HepG2 (cell line): ENCODE results near the gene ARHGAP26. TPM values are rescaled to one million over a fixed set of nuclear protein-coding genes. Genes with fewer than 3 reads are reported as not detected.
A peak's percentile ranks its signal among the peaks of the same experiment; 100 is the strongest.

ENCODE experiments used
- ATAC-seq: fragments of 200-7000 bp; cut with Tn5 transposase; 3 replicates; pipeline ENCODE4 v1.9.1; 2020; ENCODE audit warnings: mild to moderate bottlenecking, moderate library complexity
- BruUV-seq: library from RNA; stranded (reverse); fragments of 400-500 nt; replicated peaks from 2 replicates; lab custom pipeline; 2021; lab: Mats Ljungman, UMichigan
- CTCF ChIA-PET: fragments of 300-600 bp; formaldehyde crosslinking; extraction: SDS; loops from one replicate; lab custom pipeline; 2021; ENCODE audit warnings: low total read pairs, inconsistent platforms, low intra/inter-chr PET ratio; lab: Yijun Ruan, JAX
- POLR2A ChIA-PET: fragments of 350-600 bp; sonication (Branson Sonifier 250); formaldehyde crosslinking; loops from one replicate; lab custom pipeline; 2020; ENCODE audit warnings: antibody characterized with exemption, inconsistent platforms; lab: Yijun Ruan, JAX
- DNase-seq: peaks from one replicate; pipeline ENCODE4 v3.0.0-alpha.2; 2015; ENCODE audit warnings: low spot score
- FAIRE-seq: peaks from 3 replicates; lab custom pipeline; 2011; peaks lifted over from hg19 to GRCh38; lab: Jason Lieb, UNC
- H2AFZ ChIP-seq: one replicate; pipeline ENCODE4 v1.6.1; 2011; ENCODE audit warnings: low read length, inconsistent platforms
- H3K27ac ChIP-seq: fragments of 300-600 bp; 3 replicates; pipeline ENCODE4 v1.8.0; 2011; ENCODE audit warnings: mixed run types, mild to moderate bottlenecking, mixed read lengths, low read length, inconsistent platforms; ENCODE audit not compliant: insufficient read depth; ENCODE audit errors: extremely low read length
- H3K27me3 ChIP-seq, 2 experiments: fragments of 200-600 bp in 1 of 2; 2 replicates in 1 of 2; 3 replicates in 1 of 2; pipeline versions ENCODE4 v1.6.0 to v1.8.0; 2011; ENCODE audit warnings: low read length in 2 of 2, mild to moderate bottlenecking in 2 of 2, moderate library complexity in 2 of 2, inconsistent platforms in 1 of 2; ENCODE audit not compliant: insufficient read depth in 2 of 2, control insufficient read depth in 1 of 2
- H3K36me3 ChIP-seq, 2 experiments: fragments of 200-600 bp in 1 of 2; replicated peaks in 1 of 2; 2 replicates in 1 of 2; 3 replicates in 1 of 2; pipeline versions ENCODE4 v1.5.1 to v1.8.0; 2011; ENCODE audit warnings: low read length in 2 of 2, inconsistent platforms in 1 of 2; ENCODE audit not compliant: insufficient read depth in 2 of 2, control insufficient read depth in 1 of 2
- H3K4me1 ChIP-seq: 2 replicates; pipeline ENCODE4 v1.5.1; 2012; ENCODE audit warnings: low read length, inconsistent platforms; ENCODE audit not compliant: insufficient read depth
- H3K4me2 ChIP-seq: 2 replicates; pipeline ENCODE4 v1.6.0; 2011; ENCODE audit warnings: low read depth, low read length, inconsistent platforms
- H3K4me3 ChIP-seq, 3 experiments: fragments of 200-600 bp in 1 of 3; sonication (generic), shearing (Covaris generic) in 1 of 3; replicated peaks in 1 of 3; 2 replicates each; pipeline ENCODE4 v1.5.1; 2011 to 2016; ENCODE audit warnings: low read length in 3 of 3, inconsistent platforms in 2 of 3, low read depth in 2 of 3, mild to moderate bottlenecking in 2 of 3, control low read depth in 1 of 3, mixed read lengths in 1 of 3; ENCODE audit not compliant: insufficient read depth in 1 of 3
- H3K79me2 ChIP-seq: one replicate; pipeline ENCODE4 v1.6.1; 2011; ENCODE audit warnings: low read length, inconsistent platforms; ENCODE audit not compliant: insufficient read depth
- H3K9ac ChIP-seq: 2 replicates; pipeline ENCODE4 v1.6.0; 2011; ENCODE audit warnings: mild to moderate bottlenecking, low read depth, low read length, inconsistent platforms; ENCODE audit not compliant: insufficient read depth
- H3K9me3 ChIP-seq: 2 replicates; pipeline ENCODE4 v1.5.1; 2012; ENCODE audit warnings: mild to moderate bottlenecking, low read length
- H4K20me1 ChIP-seq: 2 replicates; pipeline ENCODE4 v1.6.0; 2011; ENCODE audit warnings: inconsistent platforms, mild to moderate bottlenecking, low read length, moderate library complexity; ENCODE audit not compliant: insufficient read depth
- BHLHE40 ChIP-seq: IDR thresholded peaks from 2 replicates; pipeline ENCODE4 v1.6.1; 2011; ENCODE audit warnings: low read length, improper control_type of control experiment
- CREBL2 ChIP-seq: sonication (generic); formaldehyde crosslinking; IDR thresholded peaks from 2 replicates; pipeline ENCODE4 v1.8.1; 2023; ENCODE audit warnings: missing genetic modification reagents, mild to moderate bottlenecking, borderline replicate concordance
- DPF2 ChIP-seq: sonication (generic); formaldehyde crosslinking; IDR thresholded peaks from 2 replicates; pipeline ENCODE4 v1.4.0; 2020; ENCODE audit warnings: mild to moderate bottlenecking, low read depth, missing genetic modification reagents, borderline replicate concordance
- HNRNPK ChIP-seq: fragments of 200-400 bp; formaldehyde crosslinking; IDR thresholded peaks from 2 replicates; pipeline ENCODE4 v1.6.1; 2018; ENCODE audit warnings: low read length, low read depth, moderate library complexity, mild to moderate bottlenecking; ENCODE audit not compliant: poor library complexity, severe bottlenecking
- KLF11 ChIP-seq: IDR thresholded peaks from 2 replicates; pipeline ENCODE4 v1.6.1; 2016; ENCODE audit warnings: missing compliant biosample characterization
- MAZ ChIP-seq, 2 experiments: sonication (generic) in 1 of 2; formaldehyde crosslinking in 1 of 2; IDR thresholded peaks; 2 replicates each; pipeline versions ENCODE4 v1.5.0 to v1.6.1; 2012 to 2020; ENCODE audit warnings: low read depth in 2 of 2, mild to moderate bottlenecking in 2 of 2, borderline replicate concordance in 1 of 2, improper control_type of control experiment in 1 of 2, low read length in 1 of 2, missing genetic modification reagents in 1 of 2, moderate library complexity in 1 of 2
- MYNN ChIP-seq: sonication (generic); formaldehyde crosslinking; IDR thresholded peaks from 2 replicates; pipeline ENCODE4 v1.4.0; 2020; ENCODE audit warnings: mild to moderate bottlenecking, low read depth, missing genetic modification reagents
- NFYC ChIP-seq: IDR thresholded peaks from 2 replicates; pipeline ENCODE4 v1.6.1; 2016; ENCODE audit warnings: missing genetic modification reagents, missing compliant biosample characterization
- ONECUT2 ChIP-seq: sonication (generic); formaldehyde crosslinking; IDR thresholded peaks from 2 replicates; pipeline ENCODE4 v1.4.0; 2020; ENCODE audit warnings: missing genetic modification reagents
- PHF8 ChIP-seq: sonication (generic); formaldehyde crosslinking; IDR thresholded peaks from 2 replicates; pipeline ENCODE4 v1.5.0; 2020; ENCODE audit warnings: missing genetic modification reagents
- SALL2 ChIP-seq: sonication (generic); formaldehyde crosslinking; IDR thresholded peaks from 2 replicates; pipeline ENCODE4 v1.8.1; 2023; ENCODE audit warnings: mild to moderate bottlenecking, missing genetic modification reagents, inconsistent platforms
- SOX6 ChIP-seq, 2 experiments: fragments of 450-650 bp in 1 of 2; sonication (generic) in 1 of 2; formaldehyde crosslinking in 1 of 2; IDR thresholded peaks; 2 replicates each; pipeline versions ENCODE4 v1.4.0 to v1.6.1; 2017 to 2020; ENCODE audit warnings: antibody characterized with exemption in 1 of 2, mild to moderate bottlenecking in 1 of 2, missing genetic modification reagents in 1 of 2
- TOPORS ChIP-seq: sonication (generic); formaldehyde crosslinking; IDR thresholded peaks from 2 replicates; pipeline ENCODE4 v1.8.0; 2023; ENCODE audit warnings: mild to moderate bottlenecking, missing genetic modification reagents
- TSC22D2 ChIP-seq: sonication (generic); formaldehyde crosslinking; IDR thresholded peaks from 2 replicates; pipeline ENCODE4 v1.5.1; 2020; ENCODE audit warnings: missing genetic modification reagents, mild to moderate bottlenecking, borderline replicate concordance
- ZNF225 ChIP-seq: sonication (generic); formaldehyde crosslinking; IDR thresholded peaks from 2 replicates; pipeline ENCODE4 v1.4.0; 2020; ENCODE audit warnings: mild to moderate bottlenecking, missing genetic modification reagents
- ZNF331 ChIP-seq: sonication (generic); formaldehyde crosslinking; IDR thresholded peaks from 2 replicates; pipeline ENCODE4 v1.4.0; 2020; ENCODE audit warnings: missing genetic modification reagents
- ZNF44 ChIP-seq: sonication (generic); formaldehyde crosslinking; IDR thresholded peaks from 2 replicates; pipeline ENCODE4 v1.5.1; 2020; ENCODE audit warnings: mild to moderate bottlenecking, missing genetic modification reagents
- ZNF788 ChIP-seq: sonication (generic); formaldehyde crosslinking; IDR thresholded peaks from 2 replicates; pipeline ENCODE4 v1.5.0; 2020; ENCODE audit warnings: mild to moderate bottlenecking, missing genetic modification reagents, borderline replicate concordance
- ZSCAN20 ChIP-seq: sonication (generic); formaldehyde crosslinking; IDR thresholded peaks from 2 replicates; pipeline ENCODE4 v1.4.0; 2020; ENCODE audit warnings: missing genetic modification reagents, mild to moderate bottlenecking, borderline replicate concordance
- ZSCAN31 ChIP-seq: sonication (generic); formaldehyde crosslinking; IDR thresholded peaks from 2 replicates; pipeline ENCODE4 v1.5.0; 2020; ENCODE audit warnings: low read depth, mild to moderate bottlenecking, missing genetic modification reagents
- ZSCAN5A ChIP-seq: sonication (generic); formaldehyde crosslinking; IDR thresholded peaks from 2 replicates; pipeline ENCODE4 v1.8.0; 2022; ENCODE audit warnings: mild to moderate bottlenecking, missing genetic modification reagents, borderline replicate concordance
- WGBS: methylation state at CpG from one replicate; pipeline ENCODE4 v1.1.6; 2017; ENCODE audit warnings: low lambda C conversion rate; 5-methylcytosine and 5-hydroxymethylcytosine counted together
- in situ Hi-C: cut with HindIII; loops from 2 replicates; pipeline ENCODE4 v1.10.0; 2017; ENCODE audit warnings: low pct_unique_long_range_greater_than_20kb; ENCODE audit not compliant: extremely low pct_ligation_motif_present
- intact Hi-C: fragments of 100-400 bp; cut with micrococcal nuclease; formaldehyde crosslinking; loops from one replicate; pipeline ENCODE4 v1.10.0; 2022; ENCODE audit not compliant: unreplicated experiment
- polyA plus RNA-seq, 8 experiments: library from polyadenylated mRNA; depleted of rRNA in 3 of 8; stranded (reverse) in 7 of 8; unstranded in 1 of 8; fragments of >200 nt; fragmentation: Illumina TruSeq in 4 of 8; extraction: Trizol in 4 of 8; gene quantifications; 2 replicates each; pipeline versions ENCODE4 v1.2.1 to v1.2.3, GENCODE V29; 2011 to 2016; ENCODE audit warnings: low read depth in 4 of 8, missing spikeins in 1 of 8, mixed read lengths in 1 of 8; ENCODE audit not compliant: insufficient read depth in 1 of 8
- total RNA-seq, 5 experiments: library from RNA; depleted of rRNA; stranded (reverse); fragments of >200 nt; fragmentation: Illumina TruSeq; extraction: Trizol; gene quantifications; 2 replicates each; pipeline ENCODE4 v1.2.3, GENCODE V29; 2016; ENCODE audit warnings: low read depth in 1 of 5

Gene ARHGAP26
- total and polyA plus RNA-seq, 2 of the 13 experiments (the other 11 are each of a cell fraction or from before 2014, with no cell fraction given), result 9.6 to 18.2 TPM

GRCh38 chr5:142834504-142834903, 64.3 kb downstream of the ARHGAP26 start (continued):
- TF ChIP-seq SOX6 (IDR thresholded peaks at IDR 0.05) (no peak), SOX6 (CRISPR knock-in tag; IDR thresholded peaks at IDR 0.05) (peak; percentile 46; the same call in 1 of the 2 replicates), ZSCAN31 (CRISPR knock-in tag) (0 out of 2 replicates have a peak, but pooled peaks have one; percentile 15), NFYC (peak; percentile 52), ZNF44 (CRISPR knock-in tag) (no peak), ZNF788 (0 out of 2 replicates have a peak, but pooled peaks have one; percentile 23), ZNF331 (0 out of 2 replicates have a peak, but pooled peaks have one; percentile 14), PHF8 (CRISPR knock-in tag) (peak; percentile 41; the same call in 1 of the 2 replicates)

- no peak overlapping the region for H3K4me2 ChIP-seq
- FAIRE-seq (no peak), ATAC-seq (no peak), DNase-seq (no peak)
- H4K20me1 ChIP-seq, result no peaks in the 10 kb centered on the region
- H3K27ac ChIP-seq, result peak overlapping the region; percentile 77
- WGBS, result 96% methylated on average over 1 of the region's 1 CpG
- H3K9me3 ChIP-seq, result no peaks in the 10 kb centered on the region
- H3K9ac ChIP-seq, result no peak overlapping the region
- no peak overlapping the region for H3K4me3 ChIP-seq
- H3K79me2 ChIP-seq, result peaks cover 45% of the 10 kb centered on the region
- ChIA-PET POLR2A (interaction anchor here (5.0 kb wide), 1 partner anchor 13 kb away, joined by 54 read pairs; no protein-coding TSS in a partner anchor), CTCF (no interaction called here)
- no peak overlapping the region for H2AFZ ChIP-seq
- in situ Hi-C loops (no loop called here), intact Hi-C loops (loop anchor here (2.0 kb wide), 2 partner anchors 15 to 65 kb away; partner anchors contain the start of gene ARHGAP26)
- no TSS peak for BruUV-seq
- H3K36me3 ChIP-seq, result no peaks in the 10 kb centered on the region
- no peaks in the 10 kb centered on the region for H3K27me3 ChIP-seq
- H3K4me1 ChIP-seq, result peaks cover 99% of the 10 kb centered on the region
- no peak for TF ChIP-seq TSC22D2 (CRISPR knock-in tag)
- TF ChIP-seq BHLHE40, result no peak
- no peak for TF ChIP-seq ZSCAN20 (CRISPR knock-in tag)
- TF ChIP-seq MYNN (CRISPR knock-in tag), result no peak
- no peak for TF ChIP-seq KLF11 (CRISPR knock-in tag)
- no peak for TF ChIP-seq CREBL2 (CRISPR knock-in tag)
- no peak for TF ChIP-seq ONECUT2 (CRISPR knock-in tag)
- no peak for TF ChIP-seq SALL2 (CRISPR knock-in tag)
- no peak for TF ChIP-seq ZNF225 (CRISPR knock-in tag)
- TF ChIP-seq TOPORS (CRISPR knock-in tag), result no peak
- TF ChIP-seq MAZ (IDR thresholded peaks at IDR 0.05; ENCODE audit: borderline replicate concordance, low read depth, low read length), result no peak
- TF ChIP-seq MAZ (CRISPR knock-in tag; IDR thresholded peaks at IDR 0.05; ENCODE audit: low read depth), result no peak
- TF ChIP-seq ZSCAN5A (CRISPR knock-in tag), result no peak
- TF ChIP-seq DPF2 (CRISPR knock-in tag), result no peak
- no peak for TF ChIP-seq HNRNPK
These were observed 65.4 kb downstream of the ARHGAP26 start for GRCh38 chr5:142835540-142835939.
